Spleen (tissue), 7 donors: ENCODE measurements around the gene SCNM1.

Source experiments
- POLR2A ChIP-seq, 3 donors: fragments of 450-650 bp; IDR thresholded peaks; one replicate each; pipeline ENCODE4 v1.5.1; 2017; ENCODE audit warnings: antibody characterized with exemption in 3 of 3, mild to moderate bottlenecking in 1 of 3
- TF ChIP-seq, protein P1 (sequence below), 11 experiments: fragments of 200-600 bp in 7 of 11; fragments of 450-650 bp in 4 of 11; sonication (generic) in 4 of 11; IDR thresholded peaks in 8 of 11; conservative IDR thresholded peaks in 3 of 11; 1 replicate in 7 of 11; 2 replicates in 4 of 11; pipeline versions ENCODE4 v1.4.0 to v1.8.0; 2016 to 2021; ENCODE audit warnings: antibody characterized with exemption in 11 of 11, inconsistent platforms in 4 of 11, mild to moderate bottlenecking in 1 of 11
- donor health status: DM: no; HTN: no; CAD: no; lungs with moderate emphysema.
- donor health status: DM: no; HTN: no; CAD: no.
- donor health status: DM: no; HTN: no; CAD: no.

DNA sequence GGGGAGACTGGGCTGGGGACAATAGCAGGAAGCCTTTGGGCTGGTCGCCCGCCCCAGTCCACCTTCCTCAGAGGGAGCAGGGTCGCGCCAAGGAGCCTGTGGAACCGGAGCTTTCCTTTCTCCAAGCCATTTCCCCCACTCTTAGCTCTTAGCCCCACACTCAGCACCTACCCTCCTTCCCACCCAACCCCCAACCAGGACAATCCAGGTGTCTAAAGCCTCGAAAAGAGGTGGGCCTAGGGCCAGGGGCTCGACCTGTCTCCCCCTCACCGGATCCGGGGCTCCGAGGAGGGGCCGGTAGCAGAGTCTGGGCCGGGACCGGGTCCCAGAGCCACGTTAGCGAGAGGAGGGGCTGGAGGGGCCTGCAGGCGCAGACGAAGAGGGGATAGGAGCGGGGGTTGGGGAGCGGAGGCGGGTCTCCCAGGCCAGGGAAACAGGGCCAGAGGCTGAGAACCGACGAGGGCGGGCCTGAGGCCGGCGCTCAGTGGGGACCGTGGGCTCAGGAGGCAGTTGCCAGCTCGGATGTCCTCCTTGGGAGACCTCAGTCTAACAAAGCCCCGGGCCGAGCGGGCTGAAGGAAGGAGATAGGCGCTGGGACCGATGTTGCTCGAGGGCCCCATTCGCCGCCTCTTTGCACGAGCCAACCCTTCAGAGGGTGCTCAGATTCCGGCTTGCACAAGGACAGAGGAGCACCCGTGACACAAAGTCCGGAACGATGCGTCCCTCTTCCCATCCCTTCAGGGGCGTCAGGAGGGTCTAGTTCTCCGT, 20.5 kb upstream of the SCNM1 start:
- TF ChIP-seq, protein P1, sequence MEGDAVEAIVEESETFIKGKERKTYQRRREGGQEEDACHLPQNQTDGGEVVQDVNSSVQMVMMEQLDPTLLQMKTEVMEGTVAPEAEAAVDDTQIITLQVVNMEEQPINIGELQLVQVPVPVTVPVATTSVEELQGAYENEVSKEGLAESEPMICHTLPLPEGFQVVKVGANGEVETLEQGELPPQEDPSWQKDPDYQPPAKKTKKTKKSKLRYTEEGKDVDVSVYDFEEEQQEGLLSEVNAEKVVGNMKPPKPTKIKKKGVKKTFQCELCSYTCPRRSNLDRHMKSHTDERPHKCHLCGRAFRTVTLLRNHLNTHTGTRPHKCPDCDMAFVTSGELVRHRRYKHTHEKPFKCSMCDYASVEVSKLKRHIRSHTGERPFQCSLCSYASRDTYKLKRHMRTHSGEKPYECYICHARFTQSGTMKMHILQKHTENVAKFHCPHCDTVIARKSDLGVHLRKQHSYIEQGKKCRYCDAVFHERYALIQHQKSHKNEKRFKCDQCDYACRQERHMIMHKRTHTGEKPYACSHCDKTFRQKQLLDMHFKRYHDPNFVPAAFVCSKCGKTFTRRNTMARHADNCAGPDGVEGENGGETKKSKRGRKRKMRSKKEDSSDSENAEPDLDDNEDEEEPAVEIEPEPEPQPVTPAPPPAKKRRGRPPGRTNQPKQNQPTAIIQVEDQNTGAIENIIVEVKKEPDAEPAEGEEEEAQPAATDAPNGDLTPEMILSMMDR (IDR thresholded peaks at IDR 0.05 in 8 of 11, conservative IDR thresholded peaks at IDR 0.05 in 3 of 11), result no peak
- TF ChIP-seq POLR2A (IDR thresholded peaks at IDR 0.05), result no peak
